HepG2 (cell line): ENCODE results near the gene PIGA. TPM values are rescaled to one million over a fixed set of nuclear protein-coding genes. Genes with fewer than 3 reads are reported as not detected.

Experiments
- ATAC-seq: fragments of 200-7000 bp; cut with Tn5 transposase; 3 replicates; pipeline ENCODE4 v1.9.1; 2020; ENCODE audit warnings: mild to moderate bottlenecking, moderate library complexity
- BruUV-seq: library from RNA; stranded (reverse); fragments of 400-500 nt; replicated peaks from 2 replicates; lab custom pipeline; 2021; lab: Mats Ljungman, UMichigan
- CTCF ChIA-PET: fragments of 300-600 bp; formaldehyde crosslinking; extraction: SDS; loops from one replicate; lab custom pipeline; 2021; ENCODE audit warnings: low total read pairs, inconsistent platforms, low intra/inter-chr PET ratio; lab: Yijun Ruan, JAX
- POLR2A ChIA-PET: fragments of 350-600 bp; sonication (Branson Sonifier 250); formaldehyde crosslinking; loops from one replicate; lab custom pipeline; 2020; ENCODE audit warnings: antibody characterized with exemption, inconsistent platforms; lab: Yijun Ruan, JAX
- DNase-seq: peaks from one replicate; pipeline ENCODE4 v3.0.0-alpha.2; 2015; ENCODE audit warnings: low spot score
- FAIRE-seq: peaks from 3 replicates; lab custom pipeline; 2011; peaks lifted over from hg19 to GRCh38; lab: Jason Lieb, UNC
- H2AFZ ChIP-seq: one replicate; pipeline ENCODE4 v1.6.1; 2011; ENCODE audit warnings: low read length, inconsistent platforms
- H3K27ac ChIP-seq: fragments of 300-600 bp; 3 replicates; pipeline ENCODE4 v1.8.0; 2011; ENCODE audit warnings: mixed run types, mild to moderate bottlenecking, mixed read lengths, low read length, inconsistent platforms; ENCODE audit not compliant: insufficient read depth; ENCODE audit errors: extremely low read length
- H3K27me3 ChIP-seq, 2 experiments: fragments of 200-600 bp in 1 of 2; 2 replicates in 1 of 2; 3 replicates in 1 of 2; pipeline versions ENCODE4 v1.6.0 to v1.8.0; 2011; ENCODE audit warnings: low read length in 2 of 2, mild to moderate bottlenecking in 2 of 2, moderate library complexity in 2 of 2, inconsistent platforms in 1 of 2; ENCODE audit not compliant: insufficient read depth in 2 of 2, control insufficient read depth in 1 of 2
- H3K36me3 ChIP-seq, 2 experiments: fragments of 200-600 bp in 1 of 2; replicated peaks in 1 of 2; 2 replicates in 1 of 2; 3 replicates in 1 of 2; pipeline versions ENCODE4 v1.5.1 to v1.8.0; 2011; ENCODE audit warnings: low read length in 2 of 2, inconsistent platforms in 1 of 2; ENCODE audit not compliant: insufficient read depth in 2 of 2, control insufficient read depth in 1 of 2
- H3K4me1 ChIP-seq: 2 replicates; pipeline ENCODE4 v1.5.1; 2012; ENCODE audit warnings: low read length, inconsistent platforms; ENCODE audit not compliant: insufficient read depth
- H3K4me2 ChIP-seq: 2 replicates; pipeline ENCODE4 v1.6.0; 2011; ENCODE audit warnings: low read depth, low read length, inconsistent platforms
- H3K4me3 ChIP-seq, 3 experiments: fragments of 200-600 bp in 1 of 3; sonication (generic), shearing (Covaris generic) in 1 of 3; replicated peaks in 1 of 3; 2 replicates each; pipeline ENCODE4 v1.5.1; 2011 to 2016; ENCODE audit warnings: low read length in 3 of 3, inconsistent platforms in 2 of 3, low read depth in 2 of 3, mild to moderate bottlenecking in 2 of 3, control low read depth in 1 of 3, mixed read lengths in 1 of 3; ENCODE audit not compliant: insufficient read depth in 1 of 3
- H3K79me2 ChIP-seq: one replicate; pipeline ENCODE4 v1.6.1; 2011; ENCODE audit warnings: low read length, inconsistent platforms; ENCODE audit not compliant: insufficient read depth
- H3K9ac ChIP-seq: 2 replicates; pipeline ENCODE4 v1.6.0; 2011; ENCODE audit warnings: mild to moderate bottlenecking, low read depth, low read length, inconsistent platforms; ENCODE audit not compliant: insufficient read depth
- H3K9me3 ChIP-seq: 2 replicates; pipeline ENCODE4 v1.5.1; 2012; ENCODE audit warnings: mild to moderate bottlenecking, low read length
- H4K20me1 ChIP-seq: 2 replicates; pipeline ENCODE4 v1.6.0; 2011; ENCODE audit warnings: inconsistent platforms, mild to moderate bottlenecking, low read length, moderate library complexity; ENCODE audit not compliant: insufficient read depth
- CBFB ChIP-seq: sonication (generic); formaldehyde crosslinking; IDR thresholded peaks from 2 replicates; pipeline ENCODE4 v1.4.0; 2020; ENCODE audit warnings: missing genetic modification reagents
- CC2D1A ChIP-seq: sonication (generic); formaldehyde crosslinking; IDR thresholded peaks from 2 replicates; pipeline ENCODE4 v1.8.1; 2023; ENCODE audit warnings: mild to moderate bottlenecking, missing genetic modification reagents
- CENPX ChIP-seq: sonication (generic); formaldehyde crosslinking; IDR thresholded peaks from 2 replicates; pipeline ENCODE4 v1.9.0; 2021; ENCODE audit warnings: mild to moderate bottlenecking, missing genetic modification reagents, moderate library complexity
- KLF16 ChIP-seq, 2 experiments: sonication (generic) in 1 of 2; formaldehyde crosslinking in 1 of 2; IDR thresholded peaks; 2 replicates each; pipeline versions ENCODE4 v1.6.1 to v1.8.0; 2016 to 2023; ENCODE audit warnings: missing genetic modification reagents in 2 of 2, missing compliant biosample characterization in 1 of 2
- SNRNP70 ChIP-seq: fragments of 200-400 bp; formaldehyde crosslinking; IDR thresholded peaks from 2 replicates; pipeline ENCODE4 v1.6.1; 2017; ENCODE audit warnings: mild to moderate bottlenecking, low read depth, low read length, moderate library complexity
- ZNF382 ChIP-seq: sonication (generic); formaldehyde crosslinking; IDR thresholded peaks from 2 replicates; pipeline ENCODE4 v1.5.0; 2020; ENCODE audit warnings: missing genetic modification reagents, mild to moderate bottlenecking, borderline replicate concordance
- ZNF562 ChIP-seq: sonication (generic); formaldehyde crosslinking; IDR thresholded peaks from 2 replicates; pipeline ENCODE4 v1.8.0; 2022; ENCODE audit warnings: missing genetic modification reagents, borderline replicate concordance
- ZNF775 ChIP-seq: sonication (generic); formaldehyde crosslinking; IDR thresholded peaks from 2 replicates; pipeline ENCODE4 v1.4.0; 2020; ENCODE audit warnings: missing genetic modification reagents, mild to moderate bottlenecking, moderate library complexity, borderline replicate concordance
- WGBS: methylation state at CpG from one replicate; pipeline ENCODE4 v1.1.6; 2017; ENCODE audit warnings: low lambda C conversion rate; 5-methylcytosine and 5-hydroxymethylcytosine counted together
- in situ Hi-C: cut with HindIII; loops from 2 replicates; pipeline ENCODE4 v1.10.0; 2017; ENCODE audit warnings: low pct_unique_long_range_greater_than_20kb; ENCODE audit not compliant: extremely low pct_ligation_motif_present
- intact Hi-C: fragments of 100-400 bp; cut with micrococcal nuclease; formaldehyde crosslinking; loops from one replicate; pipeline ENCODE4 v1.10.0; 2022; ENCODE audit not compliant: unreplicated experiment
- polyA plus RNA-seq, 8 experiments: library from polyadenylated mRNA; depleted of rRNA in 3 of 8; stranded (reverse) in 7 of 8; unstranded in 1 of 8; fragments of >200 nt; fragmentation: Illumina TruSeq in 4 of 8; extraction: Trizol in 4 of 8; gene quantifications; 2 replicates each; pipeline versions ENCODE4 v1.2.1 to v1.2.3, GENCODE V29; 2011 to 2016; ENCODE audit warnings: low read depth in 4 of 8, missing spikeins in 1 of 8, mixed read lengths in 1 of 8; ENCODE audit not compliant: insufficient read depth in 1 of 8
- total RNA-seq, 5 experiments: library from RNA; depleted of rRNA; stranded (reverse); fragments of >200 nt; fragmentation: Illumina TruSeq; extraction: Trizol; gene quantifications; 2 replicates each; pipeline ENCODE4 v1.2.3, GENCODE V29; 2016; ENCODE audit warnings: low read depth in 1 of 5
- TF ChIP-seq, protein P1 (sequence below): sonication (generic); formaldehyde crosslinking; IDR thresholded peaks from 2 replicates; pipeline ENCODE4 v1.4.0; 2020; ENCODE audit warnings: low read depth, mild to moderate bottlenecking, missing genetic modification reagents
- TF ChIP-seq, protein P2 (sequence below): sonication (generic); formaldehyde crosslinking; IDR thresholded peaks from 2 replicates; pipeline ENCODE4 v1.5.0; 2020; ENCODE audit warnings: mild to moderate bottlenecking, missing genetic modification reagents

The PIGA gene
- total and polyA plus RNA-seq, 2 of the 13 experiments (the other 11 are each of a cell fraction or from before 2014, with no cell fraction given), result 6.0 to 13.0 TPM

- Histone ChIP-seq H3K27ac (no peak overlapping the region), H3K4me2 (no peak overlapping the region), H3K36me3 (no peaks in the 10 kb centered on the region), H3K27me3 (no peaks in the 10 kb centered on the region), H3K9ac (no peak overlapping the region), H3K4me1 (no peaks in the 10 kb centered on the region), H4K20me1 (no peaks in the 10 kb centered on the region), H3K79me2 (no peaks in the 10 kb centered on the region), H2AFZ (no peak overlapping the region), H3K9me3 (no peaks in the 10 kb centered on the region), H3K4me3 (no peak overlapping the region)
- 12% methylated on average over 5 of the region's 5 CpGs for WGBS
- BruUV-seq, result no TSS peak
- ATAC-seq, result no peak
- CTCF ChIA-PET, result no interaction called here
- in situ Hi-C loops, result loop anchor here (10.0 to 25.0 kb wide), 3 partner anchors 122 to 344 kb away; no protein-coding TSS in a partner anchor
- intact Hi-C loops, result no loop called here
- DNase-seq, result no peak
- TF ChIP-seq CBFB (no peak), ZNF775 (CRISPR knock-in tag) (no peak)
- TF ChIP-seq, protein P1, sequence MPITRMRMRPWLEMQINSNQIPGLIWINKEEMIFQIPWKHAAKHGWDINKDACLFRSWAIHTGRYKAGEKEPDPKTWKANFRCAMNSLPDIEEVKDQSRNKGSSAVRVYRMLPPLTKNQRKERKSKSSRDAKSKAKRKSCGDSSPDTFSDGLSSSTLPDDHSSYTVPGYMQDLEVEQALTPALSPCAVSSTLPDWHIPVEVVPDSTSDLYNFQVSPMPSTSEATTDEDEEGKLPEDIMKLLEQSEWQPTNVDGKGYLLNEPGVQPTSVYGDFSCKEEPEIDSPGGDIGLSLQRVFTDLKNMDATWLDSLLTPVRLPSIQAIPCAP (CRISPR knock-in tag), result no peak
- POLR2A ChIA-PET, result no interaction called here
- FAIRE-seq, result no peak
Measured at GRCh38 chrX:15343075-15343476, 7.8 kb upstream of the PIGA start.

DNA sequence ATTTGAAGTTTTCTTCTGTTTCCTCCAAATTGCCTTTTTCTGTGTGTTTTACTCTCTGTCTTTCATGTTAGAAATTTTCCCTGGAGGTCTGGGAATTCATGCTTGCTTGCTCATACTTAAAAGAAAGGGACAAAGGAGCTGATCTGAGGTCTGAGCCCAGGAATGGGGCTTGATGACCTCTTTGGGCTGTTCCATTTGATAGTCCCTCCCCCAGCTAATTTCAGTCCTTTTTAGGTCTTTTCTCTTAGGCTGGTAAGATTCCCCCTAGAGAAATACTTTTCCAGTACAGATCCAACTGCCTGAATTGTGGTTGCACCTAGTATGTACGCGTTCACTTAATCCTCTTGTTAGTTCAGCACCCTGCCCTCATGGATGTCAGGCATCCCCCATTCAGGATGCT lies 5.5 kb upstream of the PIGA start:
- Histone ChIP-seq H3K9ac (no peak overlapping the region), H3K36me3 (no peaks in the 10 kb centered on the region), H3K4me2 (no peak overlapping the region), H3K4me3 (no peak overlapping the region), H3K4me1 (peaks cover 7% of the 10 kb centered on the region; the same call in 1 of the 2 replicates), H2AFZ (no peak overlapping the region), H3K79me2 (no peaks in the 10 kb centered on the region), H4K20me1 (no peaks in the 10 kb centered on the region), H3K27me3 (no peaks in the 10 kb centered on the region), H3K27ac (no peak overlapping the region), H3K9me3 (no peaks in the 10 kb centered on the region)
- BruUV-seq, result no TSS peak
- ATAC-seq (no peak), FAIRE-seq (no peak), DNase-seq (no peak)
- CTCF ChIA-PET, result no interaction called here
- TF ChIP-seq CENPX (CRISPR knock-in tag) (no peak), KLF16 (CRISPR knock-in tag; IDR thresholded peaks at IDR 0.05) (no peak), ZNF382 (CRISPR knock-in tag) (no peak), ZNF562 (no peak), CC2D1A (CRISPR knock-in tag) (no peak), SNRNP70 (no peak)
- TF ChIP-seq, protein P2, sequence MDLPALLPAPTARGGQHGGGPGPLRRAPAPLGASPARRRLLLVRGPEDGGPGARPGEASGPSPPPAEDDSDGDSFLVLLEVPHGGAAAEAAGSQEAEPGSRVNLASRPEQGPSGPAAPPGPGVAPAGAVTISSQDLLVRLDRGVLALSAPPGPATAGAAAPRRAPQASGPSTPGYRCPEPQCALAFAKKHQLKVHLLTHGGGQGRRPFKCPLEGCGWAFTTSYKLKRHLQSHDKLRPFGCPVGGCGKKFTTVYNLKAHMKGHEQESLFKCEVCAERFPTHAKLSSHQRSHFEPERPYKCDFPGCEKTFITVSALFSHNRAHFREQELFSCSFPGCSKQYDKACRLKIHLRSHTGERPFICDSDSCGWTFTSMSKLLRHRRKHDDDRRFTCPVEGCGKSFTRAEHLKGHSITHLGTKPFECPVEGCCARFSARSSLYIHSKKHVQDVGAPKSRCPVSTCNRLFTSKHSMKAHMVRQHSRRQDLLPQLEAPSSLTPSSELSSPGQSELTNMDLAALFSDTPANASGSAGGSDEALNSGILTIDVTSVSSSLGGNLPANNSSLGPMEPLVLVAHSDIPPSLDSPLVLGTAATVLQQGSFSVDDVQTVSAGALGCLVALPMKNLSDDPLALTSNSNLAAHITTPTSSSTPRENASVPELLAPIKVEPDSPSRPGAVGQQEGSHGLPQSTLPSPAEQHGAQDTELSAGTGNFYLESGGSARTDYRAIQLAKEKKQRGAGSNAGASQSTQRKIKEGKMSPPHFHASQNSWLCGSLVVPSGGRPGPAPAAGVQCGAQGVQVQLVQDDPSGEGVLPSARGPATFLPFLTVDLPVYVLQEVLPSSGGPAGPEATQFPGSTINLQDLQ, result no peak
- POLR2A ChIA-PET, result no interaction called here
- in situ Hi-C loops (loop anchor here (10.0 to 25.0 kb wide), 3 partner anchors 124 to 346 kb away; no protein-coding TSS in a partner anchor), intact Hi-C loops (no loop called here)
- WGBS, result 17% methylated on average over 2 of the region's 2 CpGs
